GM12874 (cell line): ENCODE measurements around the gene MLH3.

Source experiments
- TF ChIP-seq, protein P1 (sequence below): IDR thresholded peaks from 2 replicates; pipeline ENCODE4 v1.5.1; 2011; ENCODE audit warnings: low read depth, mild to moderate bottlenecking, control low read depth, low read length, moderate library complexity; ENCODE audit not compliant: insufficient read depth

The MLH3 gene

DNA sequence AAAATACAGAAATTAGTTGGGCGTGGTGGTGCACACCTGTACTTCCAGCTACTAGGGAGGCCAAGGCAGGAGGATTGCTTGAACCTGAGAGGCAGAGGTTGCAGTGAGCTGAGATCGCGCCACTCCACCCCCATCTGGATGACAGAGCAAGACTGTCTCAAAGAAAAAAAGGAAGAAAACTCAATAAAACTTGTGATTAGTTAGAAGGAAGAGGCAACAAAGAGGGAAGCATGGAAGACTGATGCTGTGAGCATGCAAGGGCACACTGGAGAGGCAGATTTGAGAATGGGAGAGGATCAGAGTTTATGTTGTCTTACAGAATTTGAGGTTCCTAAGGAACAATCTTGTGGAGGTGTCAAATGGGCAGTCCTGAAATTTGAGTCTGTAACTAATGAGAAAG is 15.4 kb upstream of the MLH3 start:
- TF ChIP-seq, protein P1, sequence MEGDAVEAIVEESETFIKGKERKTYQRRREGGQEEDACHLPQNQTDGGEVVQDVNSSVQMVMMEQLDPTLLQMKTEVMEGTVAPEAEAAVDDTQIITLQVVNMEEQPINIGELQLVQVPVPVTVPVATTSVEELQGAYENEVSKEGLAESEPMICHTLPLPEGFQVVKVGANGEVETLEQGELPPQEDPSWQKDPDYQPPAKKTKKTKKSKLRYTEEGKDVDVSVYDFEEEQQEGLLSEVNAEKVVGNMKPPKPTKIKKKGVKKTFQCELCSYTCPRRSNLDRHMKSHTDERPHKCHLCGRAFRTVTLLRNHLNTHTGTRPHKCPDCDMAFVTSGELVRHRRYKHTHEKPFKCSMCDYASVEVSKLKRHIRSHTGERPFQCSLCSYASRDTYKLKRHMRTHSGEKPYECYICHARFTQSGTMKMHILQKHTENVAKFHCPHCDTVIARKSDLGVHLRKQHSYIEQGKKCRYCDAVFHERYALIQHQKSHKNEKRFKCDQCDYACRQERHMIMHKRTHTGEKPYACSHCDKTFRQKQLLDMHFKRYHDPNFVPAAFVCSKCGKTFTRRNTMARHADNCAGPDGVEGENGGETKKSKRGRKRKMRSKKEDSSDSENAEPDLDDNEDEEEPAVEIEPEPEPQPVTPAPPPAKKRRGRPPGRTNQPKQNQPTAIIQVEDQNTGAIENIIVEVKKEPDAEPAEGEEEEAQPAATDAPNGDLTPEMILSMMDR, result no peak

DNA sequence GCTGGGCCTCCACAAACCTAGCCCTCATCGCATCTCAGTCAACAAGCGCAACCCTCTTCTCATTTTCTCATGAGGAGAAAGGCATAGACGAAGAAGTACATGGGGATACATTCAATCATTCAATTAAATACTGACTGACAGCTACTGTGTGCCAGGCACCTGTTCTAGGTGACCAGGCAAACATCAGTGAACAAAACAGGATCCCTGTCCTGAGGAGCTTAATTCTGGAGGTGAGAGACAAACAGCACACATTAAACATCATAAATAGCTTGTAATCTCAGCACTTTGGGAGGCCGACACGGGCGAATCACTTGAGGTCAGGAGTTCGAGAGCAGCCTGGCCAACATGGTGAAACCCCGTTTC is 12.9 kb upstream of the MLH3 start:
- TF ChIP-seq, protein P1, result no peak

DNA sequence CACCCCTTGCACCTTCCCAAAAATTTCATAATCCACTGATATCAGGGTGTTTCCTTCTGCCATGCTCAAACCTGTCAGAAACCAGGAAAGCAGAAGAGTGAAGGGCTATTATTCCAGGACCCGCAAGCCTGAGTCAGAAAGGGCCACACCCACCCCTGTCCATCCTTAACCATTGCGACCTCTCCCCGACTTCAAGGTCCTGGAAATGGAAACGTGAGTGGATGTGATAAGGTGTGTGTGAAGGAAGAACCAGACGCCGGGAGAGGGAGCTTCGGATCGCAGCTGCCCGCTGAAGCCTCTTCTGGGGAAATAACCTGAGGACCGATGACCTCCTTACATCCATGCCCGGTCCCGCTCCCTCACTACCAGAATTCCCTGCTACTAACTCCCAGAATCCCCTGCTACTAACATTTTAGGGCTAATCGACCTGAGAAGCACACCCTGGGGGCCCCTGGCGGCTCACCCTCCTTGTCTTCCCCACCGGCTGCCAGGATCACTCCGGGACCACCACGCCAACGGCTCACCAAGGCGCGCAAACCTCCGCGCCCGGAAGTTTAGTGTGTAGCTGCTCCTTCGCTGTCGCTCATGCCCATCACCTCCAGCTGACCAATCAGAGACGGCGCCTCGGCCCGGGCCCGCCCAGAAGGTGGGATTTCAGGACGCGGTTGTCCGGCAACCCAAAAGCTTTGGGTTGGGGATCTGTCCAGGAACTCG is 12.4 kb upstream of the MLH3 start, which contains the start of gene ACYP1:
Gene ACYP1 (minus strand): TSS at position 534 of the 714 bp plus-strand sequence. CDS start 471 bp downstream, at position 63.
- TF ChIP-seq, protein P1, result no peak

DNA sequence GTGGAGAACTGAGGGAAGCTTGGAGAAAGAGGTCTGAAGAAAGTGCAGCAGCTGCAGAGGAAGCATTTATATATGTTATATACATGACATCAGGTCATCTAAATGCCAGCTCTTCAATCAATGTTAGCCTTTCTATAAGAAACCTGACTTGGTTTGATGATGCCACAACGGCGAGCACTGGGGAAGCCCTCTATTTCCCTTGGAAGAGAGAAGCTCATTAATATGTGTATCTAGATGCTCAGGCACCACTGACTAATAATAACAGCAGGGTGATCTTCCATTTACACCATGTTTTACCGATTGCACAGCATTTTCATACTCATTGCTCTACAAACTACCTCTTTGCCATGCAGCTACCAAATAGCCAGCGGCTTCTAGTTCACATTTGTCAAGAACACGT is 11.7 kb upstream of the MLH3 start:
- TF ChIP-seq, protein P1, result no peak

DNA sequence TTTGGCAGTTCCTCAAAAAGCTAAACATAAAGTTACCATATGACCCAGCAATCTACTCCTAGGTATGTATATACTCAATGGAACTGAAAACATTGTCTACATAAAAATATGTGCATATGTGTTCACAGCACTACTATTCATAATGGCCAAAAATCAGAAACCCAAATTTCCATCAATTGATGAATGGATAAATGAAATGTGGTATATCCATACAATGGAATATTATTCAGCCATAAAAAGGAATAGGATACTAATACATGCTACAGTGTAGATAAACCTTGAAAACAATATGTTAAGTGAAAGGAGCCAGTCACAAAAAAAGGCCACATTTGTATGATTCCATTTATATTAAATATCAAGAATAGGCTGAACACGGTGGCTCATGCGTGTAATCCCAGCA is 9.2 kb upstream of the MLH3 start:
- TF ChIP-seq, protein P1, result no peak

DNA sequence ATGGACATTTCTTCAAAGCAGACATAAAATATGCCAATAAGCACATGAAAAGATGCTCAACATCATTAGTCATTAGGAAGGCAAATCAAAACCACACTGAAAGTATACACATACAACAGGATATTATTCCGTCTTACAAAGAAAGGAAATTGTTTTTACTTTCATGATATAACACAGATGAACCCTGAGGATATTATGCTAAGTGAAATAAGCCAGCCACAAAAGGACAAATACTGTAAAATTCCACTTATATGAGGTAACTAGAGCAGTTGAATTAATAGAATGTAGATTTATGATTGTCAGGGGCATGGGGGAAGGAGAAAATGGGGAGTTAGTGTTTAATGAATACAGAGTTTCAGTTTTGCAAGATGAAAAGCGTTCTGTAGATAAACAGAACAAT is 8.4 kb upstream of the MLH3 start:
- TF ChIP-seq, protein P1, result no peak

DNA sequence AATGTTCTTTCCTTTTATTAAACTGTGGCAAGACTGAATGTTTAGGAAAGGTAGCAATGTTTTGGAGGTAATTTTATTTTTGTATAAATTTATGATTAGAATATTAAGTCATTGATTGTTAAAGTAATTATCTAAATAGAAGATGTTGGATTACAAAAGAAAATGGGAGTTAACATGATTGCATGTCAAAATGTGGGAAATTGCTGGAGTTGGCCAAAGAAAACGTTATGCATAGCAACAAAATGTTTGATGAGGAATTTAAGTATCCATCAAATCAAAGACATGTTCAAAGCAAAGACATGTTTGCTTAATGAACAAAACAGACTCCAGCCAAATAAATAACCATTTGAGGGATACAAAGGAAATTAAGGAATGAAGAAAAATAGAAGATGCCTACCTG is 3.2 kb upstream of the MLH3 start:
- TF ChIP-seq, protein P1, result no peak
